GM18870 (cell line): ENCODE results near the gene RFTN1.

ENCODE experiments used
- ATAC-seq: cut with Tn5 transposase; IDR thresholded peaks from one replicate; pipeline ENCODE4 v1.9.1; 2021; ENCODE audit warnings: moderate library complexity; ENCODE audit not compliant: unreplicated experiment

Gene RFTN1

GRCh38 chr3:16439848-16440708 lies 73.4 kb downstream of the RFTN1 start:
- no peak for ATAC-seq

GRCh38 chr3:16439163-16439847 lies 74.2 kb downstream of the RFTN1 start:
- no peak for ATAC-seq

GRCh38 chr3:16437640-16438039 lies 75.9 kb downstream of the RFTN1 start:
- no peak for ATAC-seq

- peak; percentile 71 for ATAC-seq
Observed at GRCh38 chr3:16433701-16434151, 79.8 kb downstream of the RFTN1 start.

DNA sequence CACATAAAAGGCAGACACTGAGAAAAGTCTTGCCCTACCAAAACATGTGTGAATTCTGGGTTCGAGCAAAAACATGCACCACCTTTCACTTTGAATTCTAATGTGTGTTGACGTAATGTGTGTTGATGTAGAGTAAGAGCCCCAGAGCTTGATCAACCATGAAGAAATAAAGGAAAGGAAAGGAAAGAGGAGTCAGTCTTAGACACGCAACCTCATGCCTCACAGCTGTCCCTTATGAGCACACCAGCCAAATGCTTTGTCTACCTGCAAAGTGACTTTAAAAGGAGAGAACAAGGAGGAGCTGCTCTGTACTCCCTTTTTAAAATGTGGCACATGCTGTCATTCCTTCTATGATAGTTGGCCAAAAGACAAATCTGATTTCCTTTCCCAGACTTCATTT lies 80.8 kb downstream of the RFTN1 start:
- ATAC-seq = peak; percentile 37

DNA sequence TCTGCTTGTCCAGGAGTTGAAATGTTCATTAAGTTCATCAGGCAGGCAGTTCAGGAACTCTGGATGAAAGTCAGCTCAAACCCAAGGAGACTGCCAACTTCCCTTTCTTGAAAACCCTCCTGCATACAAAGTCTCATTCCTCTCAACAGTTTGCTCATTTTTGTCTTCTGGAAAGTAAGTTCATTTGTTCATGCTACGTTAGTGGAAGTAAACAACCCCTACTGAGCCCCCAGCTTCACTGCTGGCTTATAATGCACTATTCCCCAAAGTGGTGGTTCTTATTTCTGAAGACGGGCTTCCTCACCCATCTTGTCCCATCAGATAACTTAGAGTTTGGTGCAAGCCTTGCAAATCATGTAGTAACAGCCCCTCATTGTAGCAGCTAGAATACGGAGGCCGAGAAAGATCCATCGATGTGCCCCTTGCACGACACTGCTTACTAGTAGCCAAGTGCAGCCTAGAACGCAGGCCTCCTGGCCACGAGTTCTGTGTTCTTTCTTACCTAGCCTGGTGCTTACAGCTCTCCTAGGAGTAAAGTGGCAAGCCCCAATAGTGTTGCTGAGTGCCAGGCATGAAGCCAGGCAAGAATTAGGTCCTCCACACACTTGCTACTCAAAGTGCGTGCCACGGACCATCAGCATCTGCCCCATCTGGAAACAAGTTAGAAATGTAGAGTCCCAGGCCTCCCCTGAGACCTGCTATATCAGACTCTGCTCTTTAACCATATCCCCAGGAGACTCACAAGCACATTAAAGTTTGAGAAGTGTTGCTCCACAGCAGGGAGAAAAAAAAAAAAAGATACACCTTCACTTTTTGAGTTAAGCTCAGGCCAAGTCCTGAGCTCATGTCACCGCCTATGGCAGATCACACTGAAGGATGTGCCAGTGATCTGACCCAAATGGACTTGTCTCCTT lies 82.5 kb downstream of the RFTN1 start:
- ATAC-seq = peak; percentile 40

DNA sequence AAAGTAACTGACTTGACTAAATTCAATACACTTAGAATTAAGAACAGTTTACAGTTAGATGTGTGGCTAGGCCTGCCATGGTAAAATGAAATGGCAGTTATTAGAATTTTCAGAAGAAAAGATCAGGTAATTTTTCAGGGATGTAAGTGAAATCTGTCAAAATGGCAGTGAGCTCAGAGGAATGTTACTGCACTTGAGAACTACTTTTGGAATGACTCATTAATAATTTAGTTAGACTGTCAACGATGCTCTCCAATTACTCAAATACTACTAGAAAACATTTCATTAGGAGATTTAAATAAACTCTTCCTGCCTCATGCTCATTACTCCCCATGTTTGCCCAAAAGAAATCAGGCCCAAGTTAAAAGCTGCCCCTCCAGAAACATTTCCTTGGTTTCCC lies 84.4 kb downstream of the RFTN1 start:
- ATAC-seq = no peak

DNA sequence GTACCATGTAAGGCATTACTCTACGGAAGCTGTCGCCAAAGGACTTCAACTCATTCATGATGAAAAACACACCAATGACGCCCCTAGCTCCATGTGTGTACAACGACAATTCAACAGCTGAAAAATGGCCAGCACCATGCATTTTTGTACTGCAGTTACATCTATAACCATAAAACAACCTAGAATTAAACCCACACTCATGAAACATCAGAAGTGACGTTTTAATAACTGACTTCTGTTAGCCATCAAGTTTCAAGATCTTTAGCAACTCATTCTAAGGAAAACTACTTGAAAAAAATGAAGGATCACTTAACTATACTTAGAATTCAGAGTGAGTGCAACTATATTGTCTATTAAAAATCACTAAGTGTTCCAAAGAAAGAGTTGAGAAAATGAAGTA lies 84.9 kb downstream of the RFTN1 start:
- ATAC-seq = no peak

DNA sequence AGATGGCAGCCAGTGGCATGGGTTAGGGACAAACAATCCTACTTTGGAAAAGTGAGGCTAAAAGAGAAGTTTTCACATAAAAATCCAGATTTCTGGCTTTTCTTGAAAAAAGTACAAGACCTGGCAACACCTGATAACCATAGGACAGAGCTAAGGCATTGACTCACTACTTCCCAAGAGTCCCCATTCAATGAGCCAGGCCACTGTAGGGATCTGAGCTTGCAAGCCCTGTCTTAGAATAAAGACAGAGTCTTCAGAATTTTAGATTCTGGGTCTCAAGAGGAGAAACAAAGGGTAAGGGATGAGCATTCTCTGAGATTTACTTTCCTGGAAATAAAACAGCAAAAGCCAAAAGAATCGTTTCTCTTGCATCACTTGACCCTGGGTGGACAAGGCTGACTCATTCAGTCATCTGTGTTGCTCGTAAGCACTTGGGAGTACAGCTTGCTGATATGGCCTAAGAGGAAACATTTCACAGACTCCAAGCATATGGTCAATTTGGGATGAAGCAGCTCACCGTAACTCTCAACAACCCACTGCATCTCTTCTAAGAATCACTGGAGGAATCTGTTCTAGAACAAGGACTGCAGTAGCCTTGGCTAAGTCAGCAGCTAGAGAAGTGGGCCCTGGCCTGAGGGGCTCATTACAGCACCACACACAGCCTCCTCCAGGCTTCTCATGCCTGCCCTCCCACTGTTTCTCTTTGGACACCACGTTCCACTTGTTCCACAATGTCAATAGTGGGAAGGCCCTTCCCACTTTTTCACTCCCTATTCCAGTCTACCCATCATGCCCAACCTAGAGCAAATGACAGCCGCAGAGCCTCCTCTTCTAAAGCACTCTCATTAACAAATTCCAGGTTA lies 86.2 kb downstream of the RFTN1 start:
- ATAC-seq = no peak

GRCh38 chr3:16426665-16427064 lies 86.8 kb downstream of the RFTN1 start:
- ATAC-seq = no peak

GRCh38 chr3:16426029-16426400 lies 87.5 kb downstream of the RFTN1 start:
- ATAC-seq = no peak

GRCh38 chr3:16425398-16426028 lies 88.0 kb downstream of the RFTN1 start:
- ATAC-seq = no peak

DNA sequence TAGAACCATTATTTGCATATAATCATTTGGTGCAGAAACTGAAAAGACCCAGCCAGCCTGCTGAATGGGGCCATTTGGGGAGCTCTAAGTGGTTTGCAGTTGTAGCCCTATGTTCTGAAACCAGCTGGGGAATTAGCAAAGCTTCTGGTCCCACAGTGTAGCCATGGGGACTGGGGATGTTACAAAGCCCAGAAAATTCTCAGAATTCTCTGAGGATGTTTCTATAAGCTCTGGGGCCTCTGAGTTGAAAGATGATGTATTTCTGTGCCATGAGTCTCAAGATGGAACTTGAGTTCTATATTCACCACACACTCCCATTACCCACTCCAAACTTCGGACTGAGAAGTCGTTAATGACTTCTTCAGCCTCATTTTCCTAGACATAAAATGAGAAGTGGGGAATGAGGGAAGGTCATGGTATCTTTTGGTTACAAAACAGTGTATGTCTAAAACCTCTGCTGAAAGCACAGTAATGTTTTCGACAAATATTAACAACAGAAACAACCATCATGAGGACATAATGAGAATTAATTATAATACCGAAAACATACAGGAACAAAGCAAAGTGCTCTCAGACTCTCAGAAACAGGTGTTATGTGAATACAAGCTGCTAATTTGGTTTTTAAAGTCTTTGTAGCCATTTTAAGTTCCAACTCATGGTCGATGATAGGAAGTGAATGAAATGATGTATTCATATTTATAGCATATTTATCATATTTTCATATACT lies 89.4 kb downstream of the RFTN1 start:
- peak; percentile 83 for ATAC-seq

DNA sequence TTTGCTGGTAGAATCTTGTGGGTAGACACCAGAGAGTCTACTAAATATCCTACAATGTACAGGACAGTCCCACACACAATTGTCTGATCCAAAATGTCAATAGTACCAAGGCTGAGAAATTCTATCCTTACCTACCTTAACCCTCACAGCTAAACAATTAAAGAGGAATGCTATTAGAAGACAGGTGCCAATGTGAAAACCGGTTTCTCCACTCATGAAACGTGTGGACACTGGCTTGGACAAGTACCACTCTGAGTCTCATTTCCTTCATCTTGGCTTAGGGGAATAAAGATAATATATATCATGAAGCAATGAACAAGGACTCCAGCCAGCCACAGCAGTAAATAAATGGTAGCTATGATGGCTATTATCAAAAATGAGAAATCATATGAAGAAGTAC lies 90.2 kb downstream of the RFTN1 start:
- ATAC-seq = no peak

- ATAC-seq = no peak
Observed at GRCh38 chr3:16419640-16420241, 93.8 kb downstream of the RFTN1 start.

DNA sequence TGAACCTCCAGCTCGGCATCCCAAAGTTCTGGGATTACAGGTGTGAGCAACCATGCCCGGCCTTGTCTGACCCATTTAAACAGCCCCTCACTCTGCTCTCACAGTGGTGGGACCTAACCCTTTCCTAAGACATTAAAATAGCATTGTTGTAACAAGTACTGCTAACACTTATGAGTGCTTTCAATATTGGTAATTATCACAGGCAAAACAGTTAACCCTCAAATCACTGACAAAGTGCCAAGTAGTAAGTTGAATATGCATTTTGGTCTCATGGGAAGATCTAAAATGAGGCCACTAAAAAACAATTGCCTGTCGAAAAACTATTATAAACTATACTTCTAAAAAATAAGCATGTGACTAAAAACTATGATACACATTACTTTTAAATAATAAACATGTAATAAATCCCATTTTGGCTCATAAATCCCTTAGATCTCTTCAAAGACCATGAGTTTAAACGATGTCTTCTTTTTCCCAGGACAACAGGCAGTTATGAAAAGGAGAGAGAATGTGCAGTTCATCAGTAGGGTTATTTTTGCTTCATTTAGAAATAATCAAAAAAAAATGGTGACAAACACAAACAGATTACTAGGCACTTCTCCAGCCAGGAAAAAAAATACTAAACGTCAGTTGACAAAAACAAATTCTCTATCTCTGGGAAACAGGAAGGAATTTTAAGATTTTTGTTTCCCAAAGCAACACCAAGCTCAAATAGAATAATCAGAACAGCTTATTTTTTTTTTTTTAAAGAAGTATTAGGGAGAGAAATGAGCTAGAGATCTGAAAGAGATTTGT lies 95.4 kb downstream of the RFTN1 start:
- ATAC-seq = no peak

DNA sequence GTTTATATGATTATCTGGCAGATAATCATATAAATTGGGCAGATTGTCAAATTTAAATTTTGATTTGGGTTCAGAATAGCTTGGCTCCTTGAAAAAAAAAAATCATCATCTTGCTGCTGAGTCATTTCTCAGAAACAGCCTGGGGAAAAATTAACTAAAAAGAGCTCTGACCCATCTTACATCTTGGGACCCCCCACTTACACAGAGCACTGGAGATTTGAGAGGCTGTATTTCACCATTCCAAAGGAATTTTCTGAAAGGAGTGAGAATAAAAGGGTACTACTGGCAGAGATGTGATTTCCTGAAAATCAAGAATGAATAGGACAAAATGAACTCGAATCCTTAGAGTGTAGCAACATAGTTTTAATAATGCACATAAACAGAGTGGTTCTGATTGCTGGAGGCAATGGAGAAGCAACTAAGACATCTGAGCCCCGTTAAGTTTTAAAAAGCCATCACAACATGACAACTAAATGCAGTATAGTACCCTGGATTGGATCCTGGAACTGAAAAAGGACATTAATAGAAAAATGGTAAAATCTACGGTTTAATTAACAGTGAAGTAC lies 97.5 kb downstream of the RFTN1 start:
- no peak for ATAC-seq

DNA sequence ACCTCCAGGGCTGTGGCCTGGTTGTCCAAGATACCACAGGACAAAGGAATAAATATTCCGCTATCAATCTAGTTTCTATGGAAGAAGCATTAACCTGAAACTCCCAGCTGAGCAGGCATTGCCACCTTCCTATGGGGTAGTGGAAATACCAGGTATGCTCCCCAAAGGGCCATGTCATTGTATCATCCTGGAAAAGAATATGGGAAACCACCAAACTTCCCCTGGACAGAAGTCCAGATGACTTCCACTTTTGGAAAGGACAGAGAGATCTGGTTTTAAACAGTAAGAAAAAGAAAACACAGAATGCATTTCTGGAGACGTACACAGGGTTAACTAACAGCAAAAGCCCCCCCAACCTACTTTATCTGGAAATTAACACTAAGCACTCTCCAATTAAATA lies 100.2 kb downstream of the RFTN1 start:
- ATAC-seq = no peak
